Activated CD4-positive, alpha-beta T cell treated with anti-CD3 and anti-CD28 coated beads, Interleukin-2, amount 50 U/mL, for 24 hours (primary cell): Measurements from ENCODE around the gene TEF.

Experiments
- DNase-seq, 2 donors: peaks; one replicate each; pipeline ENCODE4 v3.0.0-alpha.2; 2020; ENCODE audit warnings: low read depth in 1 of 2, low spot score in 1 of 2

The TEF gene

GRCh38 chr22:41447435-41448188 lies 65.9 kb downstream of the TEF start:
- DNase-seq: peak; percentile 48 to 52

GRCh38 chr22:41448189-41448808 lies 66.6 kb downstream of the TEF start:
- peak; percentile 71 to 93 for DNase-seq
